Stimulated activated CD8-positive, alpha-beta memory T cell treated with anti-CD3 and anti-CD28 coated beads, Interleukin-15, amount 100 ng/mL, for 4 hours (primary cell): Measurements from ENCODE around the gene GNS.
"Not testable (repeated sequence)": the region's sequence is repeated elsewhere in the genome, so short reads cannot be mapped to it uniquely, and the experiment has no call there.

Experiments
- DNase-seq, 2 donors: peaks; one replicate each; pipeline ENCODE4 v3.0.0-alpha.2; 2020; ENCODE audit warnings: low read depth in 2 of 2

The GNS gene

DNA sequence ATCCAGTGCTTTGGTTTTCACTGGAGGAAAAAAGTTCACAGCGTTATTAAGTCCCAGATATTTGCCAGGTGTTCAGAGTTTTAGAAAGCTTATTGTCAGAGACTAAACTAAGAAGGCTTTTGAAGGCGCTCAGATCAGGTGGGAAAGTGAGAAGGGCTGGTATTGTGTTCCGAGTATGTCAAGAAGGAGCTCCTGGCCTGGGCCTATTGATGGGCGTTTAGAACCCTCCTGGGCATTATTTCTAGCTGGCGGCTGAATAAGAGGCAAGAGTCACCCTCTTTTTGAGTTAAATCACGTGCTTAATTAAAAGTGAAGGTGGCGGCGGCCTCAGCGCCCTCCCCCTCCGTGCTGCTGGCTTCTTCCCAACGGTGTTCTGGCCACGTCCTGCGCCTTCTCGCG is 20.9 kb upstream of the GNS start:
- DNase-seq, result no peak

GRCh38 chr12:64779354-64779974 is 20.3 kb upstream of the GNS start:
- DNase-seq, result no peak

DNA sequence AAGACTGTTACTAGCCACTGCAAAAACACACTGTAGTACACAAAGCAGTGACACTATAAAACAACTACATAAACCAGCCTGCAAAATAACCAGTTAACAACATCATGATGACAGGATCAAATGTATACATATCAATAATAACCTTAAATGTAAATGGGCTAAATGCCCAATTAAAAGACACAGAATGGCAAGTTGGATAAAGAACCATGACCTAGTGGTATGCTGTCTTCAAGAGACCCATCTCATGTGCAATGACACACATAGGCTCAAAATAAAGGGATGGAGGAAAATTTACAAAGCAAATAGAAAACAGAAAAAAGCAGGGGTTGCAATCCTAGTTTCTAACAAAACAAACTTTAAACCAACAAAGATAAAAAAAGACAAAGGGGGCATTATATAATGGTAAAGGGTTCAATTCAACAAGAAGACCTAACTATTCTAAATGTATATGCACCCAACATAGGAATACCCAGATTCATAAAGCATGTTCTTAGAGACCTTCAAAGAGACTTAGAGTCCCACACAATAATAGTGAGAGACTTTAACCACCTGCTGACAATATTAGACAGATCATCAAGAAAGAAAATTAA is 16.0 kb upstream of the GNS start:
- DNase-seq, result not testable (repeated sequence)

DNA sequence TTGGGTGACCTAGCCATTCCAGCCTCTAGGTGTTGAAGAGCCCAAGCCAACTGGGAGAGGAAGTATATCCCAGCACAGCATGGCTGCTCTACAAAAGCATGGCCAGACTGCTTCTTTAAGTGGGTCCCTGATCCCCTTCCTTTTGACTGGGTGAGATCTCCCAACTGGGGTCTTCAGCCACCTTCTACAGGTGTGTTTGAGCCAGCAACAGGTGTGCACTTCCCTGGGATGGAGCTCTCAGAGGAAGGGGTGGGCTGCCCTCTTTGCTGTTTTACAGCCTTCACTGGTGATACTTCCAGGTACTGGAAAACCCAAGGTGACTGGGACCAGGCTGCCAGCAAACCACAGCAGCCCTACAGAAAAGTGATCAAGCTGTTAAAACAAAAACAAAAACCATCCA is 14.2 kb upstream of the GNS start:
- no peak for DNase-seq

DNA sequence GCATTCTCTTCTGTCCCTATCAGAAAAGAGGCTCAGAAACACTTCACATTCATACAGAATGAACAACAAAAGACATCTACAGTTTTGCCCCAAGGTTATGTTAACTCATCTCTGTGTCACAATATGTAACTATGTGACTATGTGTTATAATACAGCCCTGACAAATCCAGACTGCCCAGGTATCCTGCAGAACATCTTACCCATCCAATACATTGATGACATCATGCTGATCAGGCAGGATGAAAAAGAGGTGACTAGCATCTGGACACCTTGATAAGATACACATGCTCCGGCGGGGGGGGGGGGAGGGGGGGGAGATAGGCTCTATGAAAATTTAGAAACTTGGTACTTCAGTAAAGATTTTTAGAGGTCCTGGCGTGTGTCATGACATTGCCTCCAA is 8.3 kb upstream of the GNS start:
- DNase-seq, result no peak

DNA sequence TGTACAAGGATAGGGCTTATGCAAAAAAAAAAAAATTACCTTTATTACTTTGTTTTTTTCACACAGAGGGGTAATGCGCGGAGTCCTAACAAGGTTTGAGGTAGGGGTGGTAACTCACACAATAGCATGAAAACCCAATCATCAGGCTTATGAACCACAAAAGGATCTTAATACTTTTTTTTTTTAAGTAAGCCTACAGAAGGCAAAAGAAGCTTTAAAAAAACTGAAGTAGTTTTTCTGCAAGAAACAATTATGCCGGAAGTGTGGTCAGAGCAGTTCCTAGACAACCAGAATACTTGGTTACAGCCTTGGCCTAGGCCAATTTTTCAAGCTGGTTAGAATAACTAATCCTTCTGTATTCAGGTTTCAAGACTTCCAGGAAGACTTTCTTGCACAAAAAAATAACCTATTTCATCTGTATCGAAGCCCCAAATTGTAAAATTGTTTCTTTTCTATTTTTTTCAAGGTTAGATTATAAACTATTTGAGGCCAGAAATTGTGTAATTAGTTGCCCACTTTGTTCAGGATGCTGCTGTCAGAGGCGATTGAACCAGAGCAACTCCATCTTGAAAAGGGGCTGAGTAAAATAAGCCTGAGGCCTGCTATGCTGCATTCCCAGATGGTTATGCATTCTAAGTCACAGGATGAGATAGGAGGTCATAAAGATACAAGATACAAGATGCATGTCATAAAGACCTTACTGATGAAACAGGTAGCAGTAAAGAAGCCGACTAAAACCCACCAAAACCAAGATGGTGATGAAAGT is 1.8 kb upstream of the GNS start:
- no peak for DNase-seq

GRCh38 chr12:64757771-64758170 is 1.4 kb downstream of the GNS start:
- no peak for DNase-seq

GRCh38 chr12:64756376-64756775 is 2.8 kb downstream of the GNS start:
- DNase-seq, result no peak

- no peak for DNase-seq
Observed at GRCh38 chr12:64753427-64753826, 5.8 kb downstream of the GNS start.

GRCh38 chr12:64752833-64753238 is 6.4 kb downstream of the GNS start:
- DNase-seq, result no peak

DNA sequence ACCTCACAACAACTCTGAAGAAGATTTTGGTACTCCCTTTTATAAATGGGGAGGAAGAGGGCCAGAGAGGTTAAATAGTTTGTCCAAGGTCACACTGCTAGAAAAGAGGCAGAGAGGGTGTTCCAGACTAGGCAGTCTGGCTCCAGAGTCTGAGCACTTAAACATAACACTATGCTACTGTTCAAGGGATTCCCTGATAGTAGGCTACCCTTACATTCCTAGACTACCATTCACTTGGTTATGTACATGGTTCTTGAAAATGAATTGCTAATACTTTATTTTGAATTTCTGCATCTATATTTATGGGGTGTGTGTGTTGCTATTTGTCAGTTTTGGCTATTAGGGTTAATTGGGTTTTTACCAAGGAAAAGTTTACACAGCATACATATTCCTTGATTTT is 7.2 kb downstream of the GNS start:
- DNase-seq, result no peak

- DNase-seq, result no peak
Observed at GRCh38 chr12:64749461-64750200, 9.6 kb downstream of the GNS start.

GRCh38 chr12:64747695-64748094 is 11.5 kb downstream of the GNS start:
- no peak for DNase-seq

GRCh38 chr12:64746663-64747062 is 12.5 kb downstream of the GNS start:
- no peak for DNase-seq

DNA sequence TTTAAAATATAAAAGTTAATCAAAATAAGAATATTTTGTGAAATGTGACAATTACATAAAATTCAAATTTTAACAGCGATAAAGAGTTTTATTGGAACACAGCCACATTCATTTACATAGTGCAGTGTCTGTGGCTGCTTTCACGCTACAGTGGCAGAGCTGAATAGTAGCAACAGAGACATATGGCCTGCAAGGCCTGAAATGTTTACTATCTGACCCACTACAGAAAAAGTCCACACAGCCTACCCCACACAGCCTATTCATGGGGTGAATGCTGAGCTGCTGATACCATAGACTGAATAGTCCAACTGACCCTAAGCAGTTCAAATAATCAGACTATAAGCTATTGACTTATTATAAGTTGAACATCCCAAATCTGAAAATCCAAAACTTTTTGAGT is 13.2 kb downstream of the GNS start:
- DNase-seq, result no peak

GRCh38 chr12:64745259-64745807 is 13.9 kb downstream of the GNS start:
- no peak for DNase-seq

GRCh38 chr12:64744422-64745258 is 14.6 kb downstream of the GNS start:
- no peak for DNase-seq

DNA sequence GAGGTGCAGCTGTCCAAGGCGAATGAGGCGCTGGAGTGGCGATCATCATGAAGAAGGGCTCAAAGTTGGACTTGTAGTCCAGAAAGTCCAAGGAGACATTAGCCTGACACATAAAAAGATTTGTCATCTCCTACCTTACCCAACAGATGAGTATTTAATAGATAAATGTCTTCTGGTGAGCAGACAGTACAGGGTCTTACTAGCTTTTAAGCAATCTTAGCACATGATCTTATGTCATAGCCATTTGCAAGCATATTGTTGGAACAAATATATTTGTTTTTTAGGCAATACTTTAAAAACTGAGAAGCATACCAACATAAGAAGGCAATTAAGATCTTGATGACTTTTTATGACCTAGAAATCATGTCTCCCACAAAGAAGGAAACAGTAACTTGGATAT is 16.0 kb downstream of the GNS start:
- DNase-seq, result no peak

GRCh38 chr12:64742416-64742815 is 16.8 kb downstream of the GNS start:
- no peak for DNase-seq

GRCh38 chr12:64740646-64741045 is 18.6 kb downstream of the GNS start:
- DNase-seq, result no peak

DNA sequence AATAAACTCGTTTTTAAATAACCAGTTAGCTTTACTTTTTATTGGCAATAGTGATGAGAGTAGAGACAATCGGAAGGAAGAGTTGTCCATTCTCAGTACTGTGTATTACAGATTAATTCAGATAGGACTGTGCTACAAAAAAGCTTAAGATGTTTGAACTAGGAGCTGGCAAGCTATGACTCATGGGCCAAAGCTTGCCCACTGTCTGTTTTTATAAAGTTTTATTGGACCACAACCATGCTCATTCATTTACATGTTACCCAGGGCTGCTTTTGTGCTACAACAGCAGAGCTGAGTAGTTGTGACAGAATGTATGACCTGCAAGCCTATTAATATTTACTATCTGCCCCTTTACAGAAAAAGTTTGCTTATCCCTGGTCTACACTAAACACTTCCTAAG is 19.4 kb downstream of the GNS start:
- no peak for DNase-seq
